T-helper 2 cell treated with Interferon-gamma antibody and Interleukin-4, amounts not matched to agents 5 μg/mL and 100 μg/mL, for 36 hours (primary cell): Measurements from ENCODE around the gene MYLK.

Experiments
- DNase-seq: peaks from one replicate; pipeline ENCODE4 v3.0.0; 2021; ENCODE audit warnings: low spot score
- H3K27ac Mint-ChIP-seq: one replicate; pipeline ENCODE4 v1.8.0; 2021; ENCODE audit warnings: mild to moderate bottlenecking, mixed read lengths
- H3K27me3 Mint-ChIP-seq: one replicate; pipeline ENCODE4 v1.8.0; 2021; ENCODE audit warnings: low read depth, mixed read lengths
- H3K36me3 Mint-ChIP-seq: one replicate; pipeline ENCODE4 v1.8.0; 2021; ENCODE audit warnings: low read depth, mixed read lengths
- H3K4me1 Mint-ChIP-seq: one replicate; pipeline ENCODE4 v1.8.0; 2021; ENCODE audit warnings: low read depth, mixed read lengths
- H3K4me3 Mint-ChIP-seq: one replicate; pipeline ENCODE4 v1.8.0; 2022; ENCODE audit warnings: mild to moderate bottlenecking, moderate library complexity, mixed read lengths
- H3K9me3 Mint-ChIP-seq: one replicate; pipeline ENCODE4 v1.8.0; 2021; ENCODE audit warnings: mixed read lengths

The MYLK gene

GRCh38 chr3:123790254-123791072 is 93.7 kb downstream of the MYLK start:
- Mint-ChIP-seq H3K27ac (no peak overlapping the region), H3K4me3 (no peak overlapping the region), H3K27me3 (peaks cover 11% of the 10 kb centered on the region), H3K36me3 (no peaks in the 10 kb centered on the region), H3K9me3 (no peaks in the 10 kb centered on the region), H3K4me1 (no peaks in the 10 kb centered on the region)
- DNase-seq, result no peak

GRCh38 chr3:123789760-123790159 is 94.4 kb downstream of the MYLK start:
- Mint-ChIP-seq H3K36me3 (no peaks in the 10 kb centered on the region), H3K4me3 (no peak overlapping the region), H3K27me3 (peaks cover 9% of the 10 kb centered on the region), H3K4me1 (no peaks in the 10 kb centered on the region), H3K9me3 (no peaks in the 10 kb centered on the region), H3K27ac (no peak overlapping the region)
- DNase-seq, result no peak

- no peaks in the 10 kb centered on the region for H3K4me1 Mint-ChIP-seq
- H3K4me3 Mint-ChIP-seq, result no peak overlapping the region
- H3K27me3 Mint-ChIP-seq, result peaks cover 6% of the 10 kb centered on the region
- no peaks in the 10 kb centered on the region for H3K9me3 Mint-ChIP-seq
- H3K36me3 Mint-ChIP-seq, result no peaks in the 10 kb centered on the region
- DNase-seq, result no peak
- H3K27ac Mint-ChIP-seq, result no peak overlapping the region
Measured at GRCh38 chr3:123789160-123789559, 95.0 kb downstream of the MYLK start.

- no peaks in the 10 kb centered on the region for H3K36me3 Mint-ChIP-seq
- no peak overlapping the region for H3K4me3 Mint-ChIP-seq
- H3K4me1 Mint-ChIP-seq, result no peaks in the 10 kb centered on the region
- DNase-seq, result no peak
- H3K27ac Mint-ChIP-seq, result no peak overlapping the region
- peaks cover 5% of the 10 kb centered on the region for H3K27me3 Mint-ChIP-seq
- H3K9me3 Mint-ChIP-seq, result no peaks in the 10 kb centered on the region
Measured at GRCh38 chr3:123788710-123789109, 95.4 kb downstream of the MYLK start.

- DNase-seq, result no peak
- Mint-ChIP-seq H3K36me3 (no peaks in the 10 kb centered on the region), H3K9me3 (no peaks in the 10 kb centered on the region), H3K27me3 (peaks cover 2% of the 10 kb centered on the region), H3K4me3 (no peak overlapping the region), H3K27ac (no peak overlapping the region), H3K4me1 (no peaks in the 10 kb centered on the region)
Measured at GRCh38 chr3:123787133-123787532, 97.0 kb downstream of the MYLK start.

GRCh38 chr3:123785602-123786001 is 98.5 kb downstream of the MYLK start:
- no peak overlapping the region for H3K4me3 Mint-ChIP-seq
- no peaks in the 10 kb centered on the region for H3K9me3 Mint-ChIP-seq
- DNase-seq, result no peak
- H3K27me3 Mint-ChIP-seq, result peaks cover 2% of the 10 kb centered on the region
- no peak overlapping the region for H3K27ac Mint-ChIP-seq
- no peaks in the 10 kb centered on the region for H3K36me3 Mint-ChIP-seq
- no peaks in the 10 kb centered on the region for H3K4me1 Mint-ChIP-seq

GRCh38 chr3:123783811-123784210 is 100.3 kb downstream of the MYLK start:
- H3K27ac Mint-ChIP-seq, result no peak overlapping the region
- H3K4me1 Mint-ChIP-seq, result no peaks in the 10 kb centered on the region
- H3K4me3 Mint-ChIP-seq, result no peak overlapping the region
- no peak for DNase-seq
- H3K27me3 Mint-ChIP-seq, result peaks cover 2% of the 10 kb centered on the region
- H3K9me3 Mint-ChIP-seq, result no peaks in the 10 kb centered on the region
- H3K36me3 Mint-ChIP-seq, result no peaks in the 10 kb centered on the region

- H3K27ac Mint-ChIP-seq, result no peak overlapping the region
- DNase-seq, result no peak
- no peaks in the 10 kb centered on the region for H3K4me1 Mint-ChIP-seq
- no peak overlapping the region for H3K4me3 Mint-ChIP-seq
- no peaks in the 10 kb centered on the region for H3K9me3 Mint-ChIP-seq
- H3K27me3 Mint-ChIP-seq, result peaks cover 2% of the 10 kb centered on the region
- no peaks in the 10 kb centered on the region for H3K36me3 Mint-ChIP-seq
Measured at GRCh38 chr3:123783050-123783689, 101.0 kb downstream of the MYLK start.

GRCh38 chr3:123782488-123782887 is 101.6 kb downstream of the MYLK start:
- H3K9me3 Mint-ChIP-seq, result no peaks in the 10 kb centered on the region
- no peak overlapping the region for H3K4me3 Mint-ChIP-seq
- DNase-seq, result no peak
- no peaks in the 10 kb centered on the region for H3K4me1 Mint-ChIP-seq
- peaks cover 2% of the 10 kb centered on the region for H3K27me3 Mint-ChIP-seq
- no peak overlapping the region for H3K27ac Mint-ChIP-seq
- H3K36me3 Mint-ChIP-seq, result no peaks in the 10 kb centered on the region

- Mint-ChIP-seq H3K4me1 (no peaks in the 10 kb centered on the region), H3K4me3 (no peak overlapping the region), H3K27me3 (peaks cover 2% of the 10 kb centered on the region), H3K36me3 (no peaks in the 10 kb centered on the region), H3K9me3 (no peaks in the 10 kb centered on the region), H3K27ac (no peak overlapping the region)
- no peak for DNase-seq
Measured at GRCh38 chr3:123781571-123782275, 102.4 kb downstream of the MYLK start.

- H3K36me3 Mint-ChIP-seq, result no peaks in the 10 kb centered on the region
- DNase-seq, result no peak
- H3K27ac Mint-ChIP-seq, result no peak overlapping the region
- H3K4me3 Mint-ChIP-seq, result no peak overlapping the region
- H3K27me3 Mint-ChIP-seq, result peaks cover 2% of the 10 kb centered on the region
- no peaks in the 10 kb centered on the region for H3K4me1 Mint-ChIP-seq
- no peaks in the 10 kb centered on the region for H3K9me3 Mint-ChIP-seq
Measured at GRCh38 chr3:123781138-123781537, 103.0 kb downstream of the MYLK start.

GRCh38 chr3:123780656-123781055 is 103.5 kb downstream of the MYLK start:
- Mint-ChIP-seq H3K4me3 (no peak overlapping the region), H3K4me1 (no peaks in the 10 kb centered on the region), H3K36me3 (no peaks in the 10 kb centered on the region), H3K9me3 (no peaks in the 10 kb centered on the region), H3K27ac (no peak overlapping the region), H3K27me3 (peaks cover 2% of the 10 kb centered on the region)
- no peak for DNase-seq

GRCh38 chr3:123779655-123780231 is 104.4 kb downstream of the MYLK start:
- no peaks in the 10 kb centered on the region for H3K9me3 Mint-ChIP-seq
- H3K27ac Mint-ChIP-seq, result no peak overlapping the region
- peaks cover 2% of the 10 kb centered on the region for H3K27me3 Mint-ChIP-seq
- H3K4me1 Mint-ChIP-seq, result no peaks in the 10 kb centered on the region
- no peak for DNase-seq
- no peaks in the 10 kb centered on the region for H3K36me3 Mint-ChIP-seq
- H3K4me3 Mint-ChIP-seq, result no peak overlapping the region
